Fibroblast of the conjunctiva (primary cell): Measurements from ENCODE around the gene PID1.
"Not testable (repeated sequence)": the region's sequence is repeated elsewhere in the genome, so short reads cannot be mapped to it uniquely, and the experiment has no call there.

Experiments used
- DNase-seq: peaks from one replicate; pipeline ENCODE4 v3.0.0-alpha.2; 2010; ENCODE audit warnings: low read depth

The PID1 gene

GRCh38 chr2:229111744-229112143 lies 159.3 kb downstream of the PID1 start:
- no peak for DNase-seq

GRCh38 chr2:229109195-229109594 lies 161.9 kb downstream of the PID1 start:
- no peak for DNase-seq

GRCh38 chr2:229107601-229108000 lies 163.5 kb downstream of the PID1 start:
- DNase-seq, result no peak

GRCh38 chr2:229104974-229105387 lies 166.1 kb downstream of the PID1 start:
- no peak for DNase-seq

- DNase-seq, result no peak
Observed at GRCh38 chr2:229104025-229104424, 167.1 kb downstream of the PID1 start.

- no peak for DNase-seq
Observed at GRCh38 chr2:229101314-229101713, 169.8 kb downstream of the PID1 start.

- DNase-seq, result no peak
Observed at GRCh38 chr2:229099231-229099630, 171.9 kb downstream of the PID1 start.

GRCh38 chr2:229098801-229099200 lies 172.3 kb downstream of the PID1 start:
- DNase-seq, result no peak

- no peak for DNase-seq
Observed at GRCh38 chr2:229096409-229097066, 174.5 kb downstream of the PID1 start.

GRCh38 chr2:229095472-229095871 lies 175.6 kb downstream of the PID1 start:
- no peak for DNase-seq

- DNase-seq, result no peak
Observed at GRCh38 chr2:229090225-229090624, 180.9 kb downstream of the PID1 start.

- no peak for DNase-seq
Observed at GRCh38 chr2:229089776-229090175, 181.3 kb downstream of the PID1 start.

GRCh38 chr2:229088966-229089700 lies 182.0 kb downstream of the PID1 start:
- no peak for DNase-seq

- DNase-seq, result no peak
Observed at GRCh38 chr2:229088517-229088913, 182.6 kb downstream of the PID1 start.

GRCh38 chr2:229087843-229088516 lies 183.1 kb downstream of the PID1 start:
- no peak for DNase-seq

GRCh38 chr2:229087267-229087666 lies 183.8 kb downstream of the PID1 start:
- no peak for DNase-seq

- no peak for DNase-seq
Observed at GRCh38 chr2:229085439-229085838, 185.6 kb downstream of the PID1 start.

GRCh38 chr2:229084447-229084846 lies 186.6 kb downstream of the PID1 start:
- DNase-seq, result peak; percentile 62

GRCh38 chr2:229083606-229084340 lies 187.3 kb downstream of the PID1 start:
- DNase-seq, result no peak

- no peak for DNase-seq
Observed at GRCh38 chr2:229081411-229081810, 189.7 kb downstream of the PID1 start.

GRCh38 chr2:229080172-229080571 lies 190.9 kb downstream of the PID1 start:
- no peak for DNase-seq

GRCh38 chr2:229076886-229077285 lies 194.2 kb downstream of the PID1 start:
- DNase-seq, result not testable (repeated sequence)
